Suprapubic skin (tissue), 4 donors: Measurements from ENCODE around the gene DBH.

Experiments
- EP300 ChIP-seq: sonication (generic); formaldehyde crosslinking; IDR thresholded peaks from one replicate; pipeline ENCODE4 v1.6.1; 2017; ENCODE audit warnings: antibody characterized with exemption
- POLR2AphosphoS5 ChIP-seq, 3 donors: sonication (generic); formaldehyde crosslinking; IDR thresholded peaks; one replicate each; pipeline ENCODE4 v1.6.1; 2017; ENCODE audit warnings: antibody characterized with exemption in 3 of 3
- TF ChIP-seq, protein P1 (sequence below), 2 donors: fragments of 200-600 bp in 1 of 2; fragments of 450-650 bp in 1 of 2; sonication (generic) in 1 of 2; IDR thresholded peaks; one replicate each; pipeline ENCODE4 v1.5.1; 2016 to 2019; ENCODE audit warnings: antibody characterized with exemption in 2 of 2, mild to moderate bottlenecking in 1 of 2, moderate library complexity in 1 of 2

DNA sequence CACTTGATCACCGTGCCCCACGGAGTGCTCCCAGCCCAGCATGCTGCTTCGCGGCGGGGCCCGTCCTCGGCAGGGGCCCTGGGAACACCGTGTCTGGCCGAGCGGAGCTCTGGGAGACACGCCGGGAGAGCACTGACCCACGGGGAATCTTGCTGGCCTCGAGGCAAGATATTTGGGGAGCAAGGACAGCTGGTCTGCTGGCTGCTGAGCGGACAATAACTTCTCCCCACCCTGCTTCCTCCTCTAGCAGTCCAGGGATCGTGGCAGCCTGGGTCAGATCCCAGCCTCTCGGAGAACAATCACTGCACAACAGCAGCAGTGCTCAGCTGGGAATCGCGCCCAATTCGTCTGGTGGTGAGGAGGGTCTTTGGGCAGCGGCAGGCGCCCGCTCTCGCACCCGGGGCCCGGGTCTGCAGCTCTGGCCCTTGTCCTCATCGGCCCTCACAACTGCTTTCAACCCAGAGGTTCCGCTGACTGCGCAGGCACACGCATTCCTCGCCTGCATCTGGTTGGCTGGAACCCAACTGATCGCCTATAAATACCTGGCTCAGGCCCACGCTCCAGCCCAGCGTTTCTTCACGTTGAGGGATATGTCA is 43.4 kb downstream of the DBH start:
- TF ChIP-seq, protein P1, sequence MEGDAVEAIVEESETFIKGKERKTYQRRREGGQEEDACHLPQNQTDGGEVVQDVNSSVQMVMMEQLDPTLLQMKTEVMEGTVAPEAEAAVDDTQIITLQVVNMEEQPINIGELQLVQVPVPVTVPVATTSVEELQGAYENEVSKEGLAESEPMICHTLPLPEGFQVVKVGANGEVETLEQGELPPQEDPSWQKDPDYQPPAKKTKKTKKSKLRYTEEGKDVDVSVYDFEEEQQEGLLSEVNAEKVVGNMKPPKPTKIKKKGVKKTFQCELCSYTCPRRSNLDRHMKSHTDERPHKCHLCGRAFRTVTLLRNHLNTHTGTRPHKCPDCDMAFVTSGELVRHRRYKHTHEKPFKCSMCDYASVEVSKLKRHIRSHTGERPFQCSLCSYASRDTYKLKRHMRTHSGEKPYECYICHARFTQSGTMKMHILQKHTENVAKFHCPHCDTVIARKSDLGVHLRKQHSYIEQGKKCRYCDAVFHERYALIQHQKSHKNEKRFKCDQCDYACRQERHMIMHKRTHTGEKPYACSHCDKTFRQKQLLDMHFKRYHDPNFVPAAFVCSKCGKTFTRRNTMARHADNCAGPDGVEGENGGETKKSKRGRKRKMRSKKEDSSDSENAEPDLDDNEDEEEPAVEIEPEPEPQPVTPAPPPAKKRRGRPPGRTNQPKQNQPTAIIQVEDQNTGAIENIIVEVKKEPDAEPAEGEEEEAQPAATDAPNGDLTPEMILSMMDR (IDR thresholded peaks at IDR 0.05): no peak
- TF ChIP-seq EP300 (no peak), POLR2AphosphoS5 (IDR thresholded peaks at IDR 0.05) (no peak)
